Measurements from ENCODE around the gene CTH. TPM values are rescaled to one million over a fixed set of nuclear protein-coding genes. Genes with fewer than 3 reads are reported as not detected.
"Not testable (repeated sequence)": the region's sequence is repeated elsewhere in the genome, so short reads cannot be mapped to it uniquely, and the experiment has no call there.

CTH gene
- total RNA-seq, 1 experiment from 2014 or later: 13.2 TPM

- H3K36me3 ChIP-seq (ENCODE audit: low read depth, low read length); H3K9ac ChIP-seq (ENCODE audit: low read length); H3K4me1 ChIP-seq (ENCODE audit: insufficient read depth, low read length); intact Hi-C loops (cut with micrococcal nuclease); CTCF ChIA-PET; POLR2A ChIA-PET (ENCODE audit: unreplicated experiment); H3F3A ChIP-seq (ENCODE audit: low read length, unreplicated experiment); H3K4me3 ChIP-seq (ENCODE audit: low read length); H3K27me3 ChIP-seq (ENCODE audit: low read length); BruUV-seq (replicated peaks); DNase-seq; H4K20me1 ChIP-seq (ENCODE audit: low read length); H3K9me2 ChIP-seq (replicated peaks; ENCODE audit: low read length); H3K79me2 ChIP-seq (ENCODE audit: low read length); ATAC-seq; H2AFZ ChIP-seq (ENCODE audit: low read length); H3K27ac ChIP-seq (ENCODE audit: low read length); H3K9me3 ChIP-seq (ENCODE audit: low read length); H3K4me2 ChIP-seq (ENCODE audit: low read length): not testable (repeated sequence)
Observed at GRCh38 chr1:70460740-70461713, 50.0 kb downstream of the CTH start.

GRCh38 chr1:70462611-70463010, 51.5 kb downstream of the CTH start:
- intact Hi-C loops (cut with micrococcal nuclease): no loop called here
- H3K9me2 ChIP-seq (replicated peaks; ENCODE audit: low read length): no peaks in the 10 kb centered on the region
- no peaks in the 10 kb centered on the region for H3F3A ChIP-seq (ENCODE audit: low read length, unreplicated experiment)
- no peak overlapping the region for H2AFZ ChIP-seq (ENCODE audit: low read length)
- no peak overlapping the region for H3K9ac ChIP-seq (ENCODE audit: low read length)
- ChIA-PET CTCF (no interaction called here), POLR2A (ENCODE audit: unreplicated experiment) (no interaction called here)
- DNase-seq: no peak
- no peaks in the 10 kb centered on the region for H3K27me3 ChIP-seq (ENCODE audit: low read length)
- H3K4me1 ChIP-seq (ENCODE audit: insufficient read depth, low read length): no peaks in the 10 kb centered on the region
- no peak overlapping the region for H3K4me3 ChIP-seq (ENCODE audit: low read length)
- TF ChIP-seq CTCF (conservative IDR thresholded peaks at IDR 0.05; ENCODE audit: low read depth, low read length) (no peak), EZH2phosphoT487 (IDR thresholded peaks at IDR 0.05; ENCODE audit: borderline replicate concordance, low read length) (no peak), EZH2 (IDR thresholded peaks at IDR 0.05; ENCODE audit: low read length, unreplicated experiment) (no peak)
- ATAC-seq: no peak
- H3K36me3 ChIP-seq (ENCODE audit: low read depth, low read length): no peaks in the 10 kb centered on the region
- H3K27ac ChIP-seq (ENCODE audit: low read length): no peak overlapping the region
- H3K9me3 ChIP-seq (ENCODE audit: low read length): no peaks in the 10 kb centered on the region
- no TSS peak for BruUV-seq (replicated peaks)
- H4K20me1 ChIP-seq (ENCODE audit: low read length): no peaks in the 10 kb centered on the region
- no peak overlapping the region for H3K4me2 ChIP-seq (ENCODE audit: low read length)
- no peaks in the 10 kb centered on the region for H3K79me2 ChIP-seq (ENCODE audit: low read length)

DNA sequence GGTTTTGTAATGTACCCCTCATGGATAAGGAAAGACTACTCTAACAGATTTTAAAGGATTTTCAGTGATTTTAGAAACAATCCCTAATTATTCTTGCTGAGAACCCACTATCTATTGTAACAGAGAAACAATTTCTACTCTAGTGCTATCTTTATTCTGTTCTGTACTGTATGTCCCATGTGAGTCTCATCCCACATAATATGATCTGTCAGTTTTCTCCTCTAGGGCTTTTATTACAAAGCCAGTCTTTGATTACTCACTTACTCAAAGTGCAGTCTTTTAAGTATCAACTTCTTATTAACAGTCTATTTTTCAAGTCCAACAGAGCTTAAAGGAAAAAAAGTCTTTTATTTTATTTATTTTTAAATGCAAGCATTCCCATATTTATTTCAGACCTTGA, 54.8 kb downstream of the CTH start:
- ChIA-PET CTCF (no interaction called here), POLR2A (ENCODE audit: unreplicated experiment) (no interaction called here)
- Histone ChIP-seq H4K20me1 (ENCODE audit: low read length) (no peaks in the 10 kb centered on the region), H3K4me3 (ENCODE audit: low read length) (no peak overlapping the region), H3K27ac (ENCODE audit: low read length) (no peak overlapping the region), H3K9me2 (replicated peaks; ENCODE audit: low read length) (no peaks in the 10 kb centered on the region), H3K36me3 (ENCODE audit: low read depth, low read length) (no peaks in the 10 kb centered on the region), H3K27me3 (ENCODE audit: low read length) (no peaks in the 10 kb centered on the region), H3K9ac (ENCODE audit: low read length) (no peak overlapping the region), H3K79me2 (ENCODE audit: low read length) (no peaks in the 10 kb centered on the region), H3K9me3 (ENCODE audit: low read length) (no peaks in the 10 kb centered on the region), H3K4me1 (ENCODE audit: insufficient read depth, low read length) (no peaks in the 10 kb centered on the region), H3F3A (ENCODE audit: low read length, unreplicated experiment) (no peaks in the 10 kb centered on the region), H2AFZ (ENCODE audit: low read length) (no peak overlapping the region), H3K4me2 (ENCODE audit: low read length) (no peak overlapping the region)
- BruUV-seq (replicated peaks): no TSS peak
- intact Hi-C loops (cut with micrococcal nuclease): no loop called here
- no peak for TF ChIP-seq CTCF (conservative IDR thresholded peaks at IDR 0.05; ENCODE audit: low read depth, low read length)
- TF ChIP-seq EZH2 (IDR thresholded peaks at IDR 0.05; ENCODE audit: low read length, unreplicated experiment): no peak
- TF ChIP-seq EZH2phosphoT487 (IDR thresholded peaks at IDR 0.05; ENCODE audit: borderline replicate concordance, low read length): no peak
- no peak; the same call in 1 of the 2 replicates for ATAC-seq
- peak; percentile 11 for DNase-seq

Measured in PC-3 (cell line).